ENCODE data around the gene SLC13A5. TPM values are rescaled to one million over a fixed set of nuclear protein-coding genes. Genes with fewer than 3 reads are reported as not detected.

SLC13A5 gene
- total and polyA plus RNA-seq, 10 of the 15 experiments (the other 5 are each of a cell fraction or from before 2014, with no cell fraction given), result 0.23 TPM; not detected in 9

DNA sequence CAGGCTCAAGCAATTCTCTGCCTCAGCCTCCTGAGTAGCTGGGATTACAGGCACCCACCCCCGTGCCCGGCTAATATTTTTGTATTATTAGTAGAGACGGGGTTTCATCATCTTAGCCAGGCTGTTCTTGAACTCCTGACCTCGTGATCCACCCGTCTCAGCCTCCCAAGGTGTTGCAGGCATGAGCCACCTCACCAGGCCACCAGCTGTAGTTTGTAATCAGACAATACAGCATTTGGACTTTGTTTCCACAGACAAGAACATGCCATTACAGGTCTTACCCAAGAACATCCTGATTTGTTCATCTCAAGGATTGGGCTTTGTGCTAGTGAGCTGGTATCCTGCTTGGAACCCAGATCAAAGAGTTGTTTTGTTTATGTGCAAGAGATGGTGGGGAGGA is 31.5 kb downstream of the SLC13A5 start:
- H2AFZ ChIP-seq (ENCODE audit: control insufficient read depth, low read depth, low read length), result no peak overlapping the region
- H4K20me1 ChIP-seq (ENCODE audit: control insufficient read depth, insufficient read depth), result no peaks in the 10 kb centered on the region
- H3K36me3 ChIP-seq (ENCODE audit: control insufficient read depth in 2 of 2, insufficient read depth in 2 of 2, low read length in 1 of 2), result no peaks in the 10 kb centered on the region
- in situ Hi-C loops (cut with MboI) (no loop called here), intact Hi-C loops (cut with micrococcal nuclease; ENCODE audit: unreplicated experiment) (no loop called here)
- BruUV-seq (replicated peaks), result no TSS peak
- no peak overlapping the region for H3K9ac ChIP-seq (ENCODE audit: control insufficient read depth, insufficient read depth, low read length)
- no peaks in the 10 kb centered on the region for H3K79me2 ChIP-seq (ENCODE audit: control insufficient read depth, insufficient read depth, low read length)
- no peak for DNase-seq (ENCODE audit: low read depth, low spot score)
- SMC1A ChIA-PET (ENCODE audit: uncharacterized antibody, unreplicated experiment), result no interaction called here
- H3K4me2 ChIP-seq (ENCODE audit: control insufficient read depth, insufficient read depth), result no peak overlapping the region
- no peaks in the 10 kb centered on the region for H3K9me3 ChIP-seq (replicated peaks; ENCODE audit: control insufficient read depth, insufficient read depth, low read length)
- TF ChIP-seq GABPA (IDR thresholded peaks at IDR 0.05; ENCODE audit: low read depth), result no peak
- TF ChIP-seq, protein P1, sequence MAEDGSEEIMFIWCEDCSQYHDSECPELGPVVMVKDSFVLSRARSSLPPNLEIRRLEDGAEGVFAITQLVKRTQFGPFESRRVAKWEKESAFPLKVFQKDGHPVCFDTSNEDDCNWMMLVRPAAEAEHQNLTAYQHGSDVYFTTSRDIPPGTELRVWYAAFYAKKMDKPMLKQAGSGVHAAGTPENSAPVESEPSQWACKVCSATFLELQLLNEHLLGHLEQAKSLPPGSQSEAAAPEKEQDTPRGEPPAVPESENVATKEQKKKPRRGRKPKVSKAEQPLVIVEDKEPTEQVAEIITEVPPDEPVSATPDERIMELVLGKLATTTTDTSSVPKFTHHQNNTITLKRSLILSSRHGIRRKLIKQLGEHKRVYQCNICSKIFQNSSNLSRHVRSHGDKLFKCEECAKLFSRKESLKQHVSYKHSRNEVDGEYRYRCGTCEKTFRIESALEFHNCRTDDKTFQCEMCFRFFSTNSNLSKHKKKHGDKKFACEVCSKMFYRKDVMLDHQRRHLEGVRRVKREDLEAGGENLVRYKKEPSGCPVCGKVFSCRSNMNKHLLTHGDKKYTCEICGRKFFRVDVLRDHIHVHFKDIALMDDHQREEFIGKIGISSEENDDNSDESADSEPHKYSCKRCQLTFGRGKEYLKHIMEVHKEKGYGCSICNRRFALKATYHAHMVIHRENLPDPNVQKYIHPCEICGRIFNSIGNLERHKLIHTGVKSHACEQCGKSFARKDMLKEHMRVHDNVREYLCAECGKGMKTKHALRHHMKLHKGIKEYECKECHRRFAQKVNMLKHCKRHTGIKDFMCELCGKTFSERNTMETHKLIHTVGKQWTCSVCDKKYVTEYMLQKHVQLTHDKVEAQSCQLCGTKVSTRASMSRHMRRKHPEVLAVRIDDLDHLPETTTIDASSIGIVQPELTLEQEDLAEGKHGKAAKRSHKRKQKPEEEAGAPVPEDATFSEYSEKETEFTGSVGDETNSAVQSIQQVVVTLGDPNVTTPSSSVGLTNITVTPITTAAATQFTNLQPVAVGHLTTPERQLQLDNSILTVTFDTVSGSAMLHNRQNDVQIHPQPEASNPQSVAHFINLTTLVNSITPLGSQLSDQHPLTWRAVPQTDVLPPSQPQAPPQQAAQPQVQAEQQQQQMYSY (CRISPR knock-in tag; IDR thresholded peaks at IDR 0.05), result no peak
- TF ChIP-seq CBFB (IDR thresholded peaks at IDR 0.05; ENCODE audit: low read depth), result no peak
- ATAC-seq, result no peak
- H3K4me1 ChIP-seq (ENCODE audit: control insufficient read depth, insufficient read depth, low read length), result peaks cover 4% of the 10 kb centered on the region; the same call in 1 of the 2 replicates
- FAIRE-seq, result no peak
- H3K27ac ChIP-seq (ENCODE audit: control insufficient read depth, insufficient read depth), result no peak overlapping the region
- RAD21 ChIA-PET (ENCODE audit: unreplicated experiment), result no interaction called here
- POLR2A ChIA-PET, result no interaction called here
- CTCF ChIA-PET, result interaction anchor here (0.6 kb wide), 1 partner anchor 160 kb away, joined by 3 read pairs; no protein-coding TSS in a partner anchor
- peaks cover 0 to 2% of the 10 kb centered on the region in 2 experiments; a peak in 3 of 4 replicates for H3K27me3 ChIP-seq (replicated peaks in 1 of 2; ENCODE audit: control insufficient read depth in 2 of 2, insufficient read depth in 2 of 2, low read length in 1 of 2)
- WGBS (ENCODE audit: insufficient coverage, insufficient replicate concordance, low lambda C conversion rate, missing lambda C conversion rate), result 5% methylated on average over 5 of the region's 5 CpGs
- no peak overlapping the region for H3K4me3 ChIP-seq

DNA sequence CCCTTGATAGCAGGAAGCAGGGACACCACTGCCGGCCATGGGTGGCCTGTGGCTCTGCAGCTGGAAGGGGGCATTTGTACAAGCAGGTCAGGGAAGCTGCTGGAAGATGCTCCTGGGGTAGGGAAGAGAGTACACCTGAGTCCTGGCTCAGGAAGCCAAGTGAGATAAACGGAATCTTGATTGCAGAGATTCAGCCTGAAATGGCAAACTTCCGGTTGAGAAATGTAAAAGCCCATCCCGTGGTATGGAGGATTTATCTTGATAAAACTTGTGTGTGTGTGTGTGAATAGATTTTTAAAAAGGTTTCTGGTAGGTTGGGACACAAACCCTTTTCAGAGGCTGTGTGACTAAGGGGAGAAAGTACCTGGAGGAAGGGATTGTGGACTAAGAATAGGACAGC is 32.0 kb downstream of the SLC13A5 start:
- BruUV-seq (replicated peaks), result no TSS peak
- Histone ChIP-seq H3K27ac (ENCODE audit: control insufficient read depth, insufficient read depth) (no peak overlapping the region), H3K79me2 (ENCODE audit: control insufficient read depth, insufficient read depth, low read length) (no peaks in the 10 kb centered on the region), H3K36me3 (ENCODE audit: control insufficient read depth in 2 of 2, insufficient read depth in 2 of 2, low read length in 1 of 2) (no peaks in the 10 kb centered on the region), H3K9me3 (replicated peaks; ENCODE audit: control insufficient read depth, insufficient read depth, low read length) (no peaks in the 10 kb centered on the region), H4K20me1 (ENCODE audit: control insufficient read depth, insufficient read depth) (no peaks in the 10 kb centered on the region), H3K4me1 (ENCODE audit: control insufficient read depth, insufficient read depth, low read length) (peaks cover 4% of the 10 kb centered on the region; the same call in 1 of the 2 replicates), H3K4me3 (no peak overlapping the region), H2AFZ (ENCODE audit: control insufficient read depth, low read depth, low read length) (no peak overlapping the region), H3K4me2 (ENCODE audit: control insufficient read depth, insufficient read depth) (no peak overlapping the region), H3K27me3 (replicated peaks in 1 of 2; ENCODE audit: control insufficient read depth in 2 of 2, insufficient read depth in 2 of 2, low read length in 1 of 2) (peaks cover 0 to 2% of the 10 kb centered on the region in 2 experiments; a peak in 3 of 4 replicates), H3K9ac (ENCODE audit: control insufficient read depth, insufficient read depth, low read length) (no peak overlapping the region)
- RAD21 ChIA-PET (ENCODE audit: unreplicated experiment), result no interaction called here
- FAIRE-seq, result no peak
- CTCF ChIA-PET, result interaction anchor here (0.6 kb wide), 1 partner anchor 161 kb away, joined by 3 read pairs; no protein-coding TSS in a partner anchor
- no peak for ATAC-seq
- no peak for DNase-seq (ENCODE audit: low read depth, low spot score)
- in situ Hi-C loops (cut with MboI), result no loop called here
- POLR2A ChIA-PET, result no interaction called here
- 51% methylated on average over 4 of the region's 4 CpGs for WGBS (ENCODE audit: insufficient coverage, insufficient replicate concordance, low lambda C conversion rate, missing lambda C conversion rate)
- intact Hi-C loops (cut with micrococcal nuclease; ENCODE audit: unreplicated experiment), result no loop called here
- SMC1A ChIA-PET (ENCODE audit: uncharacterized antibody, unreplicated experiment), result no interaction called here
- TF ChIP-seq, protein P2, sequence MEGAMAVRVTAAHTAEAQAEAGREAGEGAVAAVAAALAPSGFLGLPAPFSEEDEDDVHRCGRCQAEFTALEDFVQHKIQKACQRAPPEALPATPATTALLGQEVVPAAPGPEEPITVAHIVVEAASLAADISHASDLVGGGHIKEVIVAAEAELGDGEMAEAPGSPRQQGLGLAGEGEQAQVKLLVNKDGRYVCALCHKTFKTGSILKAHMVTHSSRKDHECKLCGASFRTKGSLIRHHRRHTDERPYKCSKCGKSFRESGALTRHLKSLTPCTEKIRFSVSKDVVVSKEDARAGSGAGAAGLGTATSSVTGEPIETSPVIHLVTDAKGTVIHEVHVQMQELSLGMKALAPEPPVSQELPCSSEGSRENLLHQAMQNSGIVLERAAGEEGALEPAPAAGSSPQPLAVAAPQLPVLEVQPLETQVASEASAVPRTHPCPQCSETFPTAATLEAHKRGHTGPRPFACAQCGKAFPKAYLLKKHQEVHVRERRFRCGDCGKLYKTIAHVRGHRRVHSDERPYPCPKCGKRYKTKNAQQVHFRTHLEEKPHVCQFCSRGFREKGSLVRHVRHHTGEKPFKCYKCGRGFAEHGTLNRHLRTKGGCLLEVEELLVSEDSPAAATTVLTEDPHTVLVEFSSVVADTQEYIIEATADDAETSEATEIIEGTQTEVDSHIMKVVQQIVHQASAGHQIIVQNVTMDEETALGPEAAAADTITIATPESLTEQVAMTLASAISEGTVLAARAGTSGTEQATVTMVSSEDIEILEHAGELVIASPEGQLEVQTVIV (IDR thresholded peaks at IDR 0.05; ENCODE audit: borderline replicate concordance, partially characterized antibody), result no peak
- TF ChIP-seq, protein P3, sequence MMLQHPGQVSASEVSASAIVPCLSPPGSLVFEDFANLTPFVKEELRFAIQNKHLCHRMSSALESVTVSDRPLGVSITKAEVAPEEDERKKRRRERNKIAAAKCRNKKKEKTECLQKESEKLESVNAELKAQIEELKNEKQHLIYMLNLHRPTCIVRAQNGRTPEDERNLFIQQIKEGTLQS (IDR thresholded peaks at IDR 0.05; ENCODE audit: borderline replicate concordance, extremely low read depth, low read depth, low read length), result no peak
